B cell (primary cell): ENCODE results near the gene CADPS. TPM values are rescaled to one million over a fixed set of nuclear protein-coding genes. Genes with fewer than 3 reads are reported as not detected.

Experiments
- ATAC-seq: fragments of 200-7000 bp; cut with Tn5 transposase; one replicate; pipeline ENCODE4 v1.10.0; 2021; ENCODE audit warnings: low read depth, mild to moderate bottlenecking, moderate number of reproducible peaks, moderate library complexity
- CTCF ChIA-PET: fragments of 350-600 bp; sonication (Branson Sonifier 250); formaldehyde crosslinking; loops from one replicate; lab custom pipeline; 2021; ENCODE audit warnings: antibody characterized with exemption, inconsistent platforms; lab: Charles Lee
- POLR2A ChIA-PET: fragments of 350-600 bp; sonication (Branson Sonifier 250); formaldehyde crosslinking; loops from one replicate; lab custom pipeline; 2021; ENCODE audit warnings: antibody characterized with exemption; lab: Charles Lee
- DNase-seq: peaks from one replicate; pipeline ENCODE4 v3.0.0; 2013
- H2AFZ ChIP-seq: 2 replicates; pipeline ENCODE4 v1.6.1; 2012; ENCODE audit warnings: mild to moderate bottlenecking, low read depth, low read length; ENCODE audit not compliant: insufficient read depth, poor library complexity, severe bottlenecking
- H3K27ac ChIP-seq, 2 donors: 1 replicate in 1 of 2; 2 replicates in 1 of 2; pipeline ENCODE4 v1.5.1; 2012 to 2013; ENCODE audit warnings: low read length in 2 of 2, mild to moderate bottlenecking in 2 of 2, moderate library complexity in 1 of 2
- H3K27me3 ChIP-seq, 4 experiments: fragments of 200-600 bp in 1 of 4; sonication (generic) in 1 of 4; replicated peaks in 1 of 4; 1 replicate in 2 of 4; 2 replicates in 2 of 4; pipeline versions ENCODE4 v1.6.1 to v1.7.0; 2013 to 2016; ENCODE audit warnings: low read length in 3 of 4, mild to moderate bottlenecking in 2 of 4, mixed read lengths in 1 of 4, moderate library complexity in 1 of 4; ENCODE audit not compliant: insufficient read depth in 4 of 4, control insufficient read depth in 3 of 4; ENCODE audit errors: control extremely low read depth in 1 of 4
- H3K36me3 ChIP-seq, 2 experiments: replicated peaks in 1 of 2; 1 replicate in 1 of 2; 2 replicates in 1 of 2; pipeline versions ENCODE4 v1.6.1 to v1.7.1; 2013; ENCODE audit warnings: low read length in 1 of 2; ENCODE audit not compliant: insufficient read depth in 2 of 2, control insufficient read depth in 1 of 2; ENCODE audit errors: control extremely low read depth in 1 of 2, extremely low read depth in 1 of 2
- H3K4me1 ChIP-seq, 2 donors: fragments of 200-600 bp in 1 of 2; sonication (generic) in 1 of 2; 1 replicate in 1 of 2; 2 replicates in 1 of 2; pipeline versions ENCODE4 v1.5.1 to v1.6.1; 2013 to 2017; ENCODE audit warnings: low read length in 2 of 2; ENCODE audit not compliant: control insufficient read depth in 2 of 2, insufficient read depth in 2 of 2
- H3K4me2 ChIP-seq: replicated peaks from 2 replicates; pipeline ENCODE3; 2012; ENCODE audit warnings: mild to moderate bottlenecking, low read depth, low read length; ENCODE audit not compliant: poor library complexity, severe bottlenecking
- H3K4me3 ChIP-seq, 5 experiments: fragments of 200-600 bp in 1 of 5; sonication (generic) in 1 of 5; 1 replicate in 3 of 5; 2 replicates in 2 of 5; pipeline versions ENCODE4 v1.5.1 to v1.7.0; 2011 to 2016; ENCODE audit warnings: low read length in 4 of 5, mild to moderate bottlenecking in 4 of 5, low read depth in 2 of 5, control low read depth in 1 of 5, moderate library complexity in 1 of 5; ENCODE audit not compliant: insufficient read depth in 1 of 5; ENCODE audit errors: control extremely low read depth in 1 of 5, extremely low read depth in 1 of 5
- H3K79me2 ChIP-seq: fragments of 200-600 bp; sonication (generic); one replicate; pipeline ENCODE4 v1.6.0; 2016; ENCODE audit warnings: low read length; ENCODE audit not compliant: control insufficient read depth, insufficient read depth
- H3K9ac ChIP-seq: fragments of 200-600 bp; sonication (generic); 2 replicates; pipeline ENCODE4 v1.6.1; 2017; ENCODE audit warnings: mild to moderate bottlenecking, low read length, moderate library complexity
- H3K9me3 ChIP-seq, 3 donors: one replicate each; pipeline versions ENCODE4 v1.6.1 to v1.7.1; 2013; ENCODE audit warnings: low read length in 2 of 3; ENCODE audit not compliant: control insufficient read depth in 2 of 3, insufficient read depth in 1 of 3; ENCODE audit errors: control extremely low read depth in 1 of 3
- H4K20me1 ChIP-seq: 2 replicates; pipeline ENCODE4 v1.6.0; 2012; ENCODE audit warnings: mild to moderate bottlenecking, low read length; ENCODE audit not compliant: insufficient read depth, control insufficient read depth, poor library complexity, severe bottlenecking
- H3K27ac Mint-ChIP-seq: one replicate; pipeline ENCODE4 v1.8.0; 2021; ENCODE audit warnings: mixed read lengths
- H3K27me3 Mint-ChIP-seq: one replicate; pipeline ENCODE4 v1.8.0; 2021; ENCODE audit warnings: mixed read lengths
- H3K4me1 Mint-ChIP-seq: one replicate; pipeline ENCODE4 v1.8.0; 2021; ENCODE audit warnings: mixed read lengths
- H3K4me3 Mint-ChIP-seq: one replicate; pipeline ENCODE4 v1.8.0; 2021; ENCODE audit warnings: mixed read lengths
- H3K9me3 Mint-ChIP-seq: one replicate; pipeline ENCODE4 v1.8.0; 2022; ENCODE audit warnings: mixed read lengths; ENCODE audit not compliant: insufficient read depth
- CTCF ChIP-seq: fragments of 200-600 bp; IDR thresholded peaks from one replicate; pipeline ENCODE4 v1.8.0; 2022; ENCODE audit warnings: antibody characterized with exemption, mild to moderate bottlenecking
- EZH2 ChIP-seq: IDR thresholded peaks from 2 replicates; pipeline ENCODE4 v1.6.1; 2012; ENCODE audit warnings: borderline replicate concordance, low read depth, mild to moderate bottlenecking, moderate library complexity, low read length; ENCODE audit not compliant: insufficient read depth, poor library complexity, severe bottlenecking
- whole genome bisulfite sequencing: methylation state at CpG from one replicate; pipeline ENCODE4 v1.1.5; 2013; ENCODE audit warnings: missing lambda C conversion rate; ENCODE audit not compliant: insufficient coverage; 5-methylcytosine and 5-hydroxymethylcytosine counted together
- intact Hi-C: fragments of 100-400 bp; cut with micrococcal nuclease; formaldehyde crosslinking; loops from one replicate; pipeline ENCODE4 v1.10.0; 2022
- polyA plus RNA-seq: library from polyadenylated mRNA; depleted of rRNA; stranded (reverse); fragments of >200 nt; gene quantifications from 2 replicates; pipeline ENCODE4 v1.2.3, GENCODE V29; 2012
- total RNA-seq, 2 donors: library from RNA; stranded (reverse); fragments of 120-200 nt in 1 of 2; gene quantifications; 1 replicate in 1 of 2; 2 replicates in 1 of 2; pipeline versions ENCODE4 v1.2.3 to v1.2.4, GENCODE V29; 2013 to 2022

CADPS gene
- total and polyA plus RNA-seq, 2 donors (not counting 1 experiment from before 2014, with no cell fraction given): 0.16 to 0.22 TPM

- DNase-seq: no peak
- ATAC-seq: no peak
- no peak overlapping the region for H3K4me3 Mint-ChIP-seq
- H3K27ac Mint-ChIP-seq: no peak overlapping the region
- Histone ChIP-seq H3K79me2 (no peaks in the 10 kb centered on the region), H3K4me2 (no peak overlapping the region), H3K4me1 (no peaks in the 10 kb centered on the region), H3K27ac (no peak overlapping the region), H3K27me3 (peaks cover 0 to 3% (median 0%) of the 10 kb centered on the region in 4 experiments), H2AFZ (no peak overlapping the region), H3K4me3 (no peak overlapping the region), H3K9ac (no peak overlapping the region), H3K36me3 (no peaks in the 10 kb centered on the region), H3K9me3 (no peaks in the 10 kb centered on the region), H4K20me1 (no peaks in the 10 kb centered on the region)
- no peaks in the 10 kb centered on the region for H3K9me3 Mint-ChIP-seq
- WGBS: 65% methylated on average over 2 of the region's 3 CpGs
- ChIA-PET CTCF (no interaction called here), POLR2A (no interaction called here)
- H3K27me3 Mint-ChIP-seq: peaks cover 9% of the 10 kb centered on the region
- no peaks in the 10 kb centered on the region for H3K4me1 Mint-ChIP-seq
- TF ChIP-seq EZH2: no peak
- TF ChIP-seq CTCF: no peak
- intact Hi-C loops: no loop called here
Observed at GRCh38 chr3:62676689-62677271, 198.4 kb downstream of the CADPS start.

- no peaks in the 10 kb centered on the region for H3K36me3 ChIP-seq
- H3K4me3 Mint-ChIP-seq: no peak overlapping the region
- H3K4me3 ChIP-seq: no peak overlapping the region
- H2AFZ ChIP-seq: no peak overlapping the region
- intact Hi-C loops: no loop called here
- H3K4me1 ChIP-seq: no peaks in the 10 kb centered on the region
- no peaks in the 10 kb centered on the region for H3K79me2 ChIP-seq
- TF ChIP-seq EZH2: no peak
- TF ChIP-seq CTCF: no peak
- no peaks in the 10 kb centered on the region for H3K9me3 ChIP-seq
- no peak overlapping the region for H3K9ac ChIP-seq
- ATAC-seq (no peak), DNase-seq (no peak)
- H3K4me2 ChIP-seq: no peak overlapping the region
- ChIA-PET POLR2A (no interaction called here), CTCF (no interaction called here)
- WGBS: no CpG with 5 or more reads among the region's 1 CpG
- H3K4me1 Mint-ChIP-seq: no peaks in the 10 kb centered on the region
- H3K27me3 ChIP-seq: peaks cover 0 to 3% (median 0%) of the 10 kb centered on the region in 4 experiments
- no peak overlapping the region for H3K27ac ChIP-seq
- no peaks in the 10 kb centered on the region for H4K20me1 ChIP-seq
- H3K9me3 Mint-ChIP-seq: no peaks in the 10 kb centered on the region
- peaks cover 9% of the 10 kb centered on the region for H3K27me3 Mint-ChIP-seq
- no peak overlapping the region for H3K27ac Mint-ChIP-seq
Observed at GRCh38 chr3:62675492-62675891, 199.7 kb downstream of the CADPS start.
